SK-N-SH treated with all-trans-retinoic acid at 6 μM for 48 hours (cell line): ENCODE measurements around the gene GLP1R.

Experiments used
- BACH2 ChIP-seq: fragments of 250-450 bp; sonication (Bioruptor Pico); IDR thresholded peaks from 2 replicates; pipeline ENCODE4 v1.9.0; 2021; ENCODE audit warnings: mild to moderate bottlenecking, borderline replicate concordance
- CREB5 ChIP-seq: fragments of 250-450 bp; sonication (Bioruptor Pico); IDR thresholded peaks from 2 replicates; pipeline ENCODE4 v1.5.1; 2020; ENCODE audit warnings: low read depth, mild to moderate bottlenecking, moderate library complexity
- ZFP3 ChIP-seq: fragments of 250-450 bp; sonication (Bioruptor Pico); IDR thresholded peaks from 2 replicates; pipeline ENCODE4 v1.5.0; 2020; ENCODE audit warnings: mild to moderate bottlenecking, moderate library complexity
- TF ChIP-seq, protein P1 (sequence below): fragments of 250-450 bp; sonication (Bioruptor Pico); IDR thresholded peaks from 2 replicates; pipeline ENCODE4 v1.8.0; 2020; ENCODE audit warnings: mild to moderate bottlenecking, moderate library complexity, borderline replicate concordance

- TF ChIP-seq, protein P1, sequence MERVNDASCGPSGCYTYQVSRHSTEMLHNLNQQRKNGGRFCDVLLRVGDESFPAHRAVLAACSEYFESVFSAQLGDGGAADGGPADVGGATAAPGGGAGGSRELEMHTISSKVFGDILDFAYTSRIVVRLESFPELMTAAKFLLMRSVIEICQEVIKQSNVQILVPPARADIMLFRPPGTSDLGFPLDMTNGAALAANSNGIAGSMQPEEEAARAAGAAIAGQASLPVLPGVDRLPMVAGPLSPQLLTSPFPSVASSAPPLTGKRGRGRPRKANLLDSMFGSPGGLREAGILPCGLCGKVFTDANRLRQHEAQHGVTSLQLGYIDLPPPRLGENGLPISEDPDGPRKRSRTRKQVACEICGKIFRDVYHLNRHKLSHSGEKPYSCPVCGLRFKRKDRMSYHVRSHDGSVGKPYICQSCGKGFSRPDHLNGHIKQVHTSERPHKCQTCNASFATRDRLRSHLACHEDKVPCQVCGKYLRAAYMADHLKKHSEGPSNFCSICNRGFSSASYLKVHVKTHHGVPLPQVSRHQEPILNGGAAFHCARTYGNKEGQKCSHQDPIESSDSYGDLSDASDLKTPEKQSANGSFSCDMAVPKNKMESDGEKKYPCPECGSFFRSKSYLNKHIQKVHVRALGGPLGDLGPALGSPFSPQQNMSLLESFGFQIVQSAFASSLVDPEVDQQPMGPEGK (CRISPR knock-in tag), result no peak
- TF ChIP-seq CREB5 (CRISPR knock-in tag), result no peak
- TF ChIP-seq ZFP3, result no peak
- no peak for TF ChIP-seq BACH2 (CRISPR knock-in tag)
These were observed 6.1 kb downstream of the GLP1R start for GRCh38 chr6:39054577-39055142.
